H9 (cell line): ENCODE measurements around the gene PODXL2. TPM values are rescaled to one million over a fixed set of nuclear protein-coding genes. Genes with fewer than 3 reads are reported as not detected.

Experiments used
- DNase-seq: peaks from one replicate; pipeline ENCODE4 v3.0.0-alpha.2; 2017
- H2AFZ ChIP-seq: one replicate; pipeline ENCODE4 v1.6.1; 2013; ENCODE audit warnings: mild to moderate bottlenecking, low read length, control low read depth, moderate library complexity
- H2AK5ac ChIP-seq: 2 replicates; pipeline ENCODE4 v1.6.1; 2013; ENCODE audit warnings: low read length, control low read depth, mixed read lengths; ENCODE audit not compliant: insufficient read length
- H2BK120ac ChIP-seq: one replicate; pipeline ENCODE4 v1.6.1; 2013; ENCODE audit warnings: low read depth, mild to moderate bottlenecking, low read length, control low read depth, inconsistent platforms; ENCODE audit not compliant: poor library complexity, severe bottlenecking
- H2BK12ac ChIP-seq: 2 replicates; pipeline ENCODE4 v1.6.1; 2013; ENCODE audit warnings: low read length, control low read depth, mixed read lengths, low read depth; ENCODE audit not compliant: insufficient read length
- H2BK15ac ChIP-seq: 2 replicates; pipeline ENCODE4 v1.6.1; 2013; ENCODE audit warnings: low read depth, low read length, control low read depth
- H2BK20ac ChIP-seq: one replicate; pipeline ENCODE4 v1.6.1; 2013; ENCODE audit warnings: low read depth, mild to moderate bottlenecking, low read length, control low read depth, inconsistent platforms; ENCODE audit not compliant: poor library complexity, severe bottlenecking
- H2BK5ac ChIP-seq: 2 replicates; pipeline ENCODE4 v1.6.1; 2013; ENCODE audit warnings: low read length, control low read depth, mixed read lengths; ENCODE audit not compliant: insufficient read length
- H3K14ac ChIP-seq: 2 replicates; pipeline ENCODE4 v1.6.1; 2013; ENCODE audit warnings: low read length, control low read depth; ENCODE audit not compliant: insufficient read depth
- H3K18ac ChIP-seq: 2 replicates; pipeline ENCODE4 v1.6.1; 2013; ENCODE audit warnings: low read depth, mild to moderate bottlenecking, mixed read lengths, low read length, control low read depth; ENCODE audit not compliant: insufficient read length
- H3K23ac ChIP-seq: 2 replicates; pipeline ENCODE4 v1.6.1; 2013; ENCODE audit warnings: low read length, control low read depth, mixed read lengths, low read depth; ENCODE audit not compliant: insufficient read length
- H3K23me2 ChIP-seq: 2 replicates; pipeline ENCODE4 v1.6.1; 2013; ENCODE audit warnings: low read depth, mild to moderate bottlenecking, mixed read lengths, low read length, control low read depth; ENCODE audit not compliant: insufficient read length, poor library complexity, severe bottlenecking
- H3K27ac ChIP-seq: 2 replicates; pipeline ENCODE4 v1.5.1; 2013; ENCODE audit warnings: low read length, control low read depth, mixed read lengths, low read depth; ENCODE audit not compliant: insufficient read length
- H3K27me3 ChIP-seq: 2 replicates; pipeline ENCODE4 v1.6.1; 2013; ENCODE audit warnings: low read length, control low read depth, inconsistent platforms; ENCODE audit not compliant: insufficient read depth
- H3K4ac ChIP-seq: 2 replicates; pipeline ENCODE4 v1.6.1; 2013; ENCODE audit warnings: low read depth, mild to moderate bottlenecking, control low read depth, inconsistent platforms, low read length, moderate library complexity
- H3K4me1 ChIP-seq: 2 replicates; pipeline ENCODE4 v1.6.1; 2013; ENCODE audit warnings: low read length, control low read depth, inconsistent platforms; ENCODE audit not compliant: insufficient read depth
- H3K4me2 ChIP-seq: 2 replicates; pipeline ENCODE4 v1.6.1; 2013; ENCODE audit warnings: low read length, control low read depth, mixed read lengths; ENCODE audit not compliant: insufficient read length, insufficient read depth
- H3K56ac ChIP-seq: 2 replicates; pipeline ENCODE4 v1.6.1; 2013; ENCODE audit warnings: low read depth, mild to moderate bottlenecking, mixed read lengths, low read length, control low read depth; ENCODE audit not compliant: insufficient read length
- H3K79me1 ChIP-seq: 2 replicates; pipeline ENCODE4 v1.6.1; 2013; ENCODE audit warnings: low read depth, mild to moderate bottlenecking, moderate library complexity, low read length, control low read depth, inconsistent platforms; ENCODE audit not compliant: insufficient read depth, poor library complexity, severe bottlenecking
- H3K79me2 ChIP-seq: 2 replicates; pipeline ENCODE4 v1.6.1; 2013; ENCODE audit warnings: low read length, control low read depth, inconsistent platforms; ENCODE audit not compliant: insufficient read depth
- H3K9ac ChIP-seq: 2 replicates; pipeline ENCODE4 v1.6.1; 2013; ENCODE audit warnings: low read length, control low read depth, mixed read lengths; ENCODE audit not compliant: insufficient read length; ENCODE audit errors: extremely low read depth
- H3K9me3 ChIP-seq: one replicate; pipeline ENCODE4 v1.6.1; 2013; ENCODE audit warnings: low read depth, low read length, inconsistent platforms; ENCODE audit not compliant: control insufficient read depth
- H3T11ph ChIP-seq: one replicate; pipeline ENCODE4 v1.6.1; 2013; ENCODE audit warnings: mild to moderate bottlenecking, low read length, control low read depth, inconsistent platforms
- H4K20me1 ChIP-seq: one replicate; pipeline ENCODE4 v1.6.1; 2013; ENCODE audit not compliant: control insufficient read depth, insufficient read length, insufficient read depth
- H4K5ac ChIP-seq: 2 replicates; pipeline ENCODE4 v1.6.1; 2013; ENCODE audit warnings: low read depth, mild to moderate bottlenecking, mixed read lengths, low read length, control low read depth; ENCODE audit not compliant: insufficient read length
- H4K8ac ChIP-seq: replicated peaks from 2 replicates; pipeline ENCODE4 v1.6.1; 2013; ENCODE audit warnings: low read length, control low read depth, mixed read lengths, low read depth; ENCODE audit not compliant: insufficient read length
- H4K91ac ChIP-seq: 2 replicates; pipeline ENCODE4 v1.6.1; 2013; ENCODE audit warnings: low read depth, mild to moderate bottlenecking, moderate library complexity, mixed read lengths, low read length, control low read depth; ENCODE audit not compliant: insufficient read length
- H3K27ac Mint-ChIP-seq, 3 experiments: 2 replicates in 2 of 3; 3 replicates in 1 of 3; pipeline ENCODE4 v1.8.0; 2020 to 2021; ENCODE audit warnings: mixed read lengths in 3 of 3, mild to moderate bottlenecking in 1 of 3, moderate library complexity in 1 of 3
- H3K27me3 Mint-ChIP-seq: 2 replicates; pipeline ENCODE4 v1.8.0; 2021; ENCODE audit warnings: low read depth, mild to moderate bottlenecking, moderate library complexity, mixed read lengths
- H3K36me3 Mint-ChIP-seq, 3 experiments: 2 replicates in 2 of 3; 3 replicates in 1 of 3; pipeline ENCODE4 v1.8.0; 2020 to 2021; ENCODE audit warnings: low read depth in 3 of 3, mixed read lengths in 3 of 3; ENCODE audit not compliant: insufficient read depth in 1 of 3
- H3K4me1 Mint-ChIP-seq, 2 experiments: 2 replicates each; pipeline ENCODE4 v1.8.0; 2020; ENCODE audit warnings: mixed read lengths in 2 of 2
- H3K4me3 Mint-ChIP-seq, 2 experiments: 2 replicates in 1 of 2; 3 replicates in 1 of 2; pipeline ENCODE4 v1.8.0; 2020 to 2021; ENCODE audit warnings: mild to moderate bottlenecking in 2 of 2, mixed read lengths in 2 of 2, moderate library complexity in 1 of 2
- H3K9me3 Mint-ChIP-seq, 2 experiments: 2 replicates in 1 of 2; 3 replicates in 1 of 2; pipeline ENCODE4 v1.8.0; 2020; ENCODE audit warnings: mild to moderate bottlenecking in 2 of 2, mixed read lengths in 2 of 2, moderate library complexity in 1 of 2
- WGBS: extraction: QIAGEN DNeasy Blood & Tissue Kit; methylation state at CpG from one replicate; pipeline ENCODE4 v1.1.7; 2013; ENCODE audit warnings: missing lambda C conversion rate, low lambda C conversion rate, mixed read lengths; ENCODE audit not compliant: insufficient read length; ENCODE audit errors: extremely low coverage; 5-methylcytosine and 5-hydroxymethylcytosine counted together
- total RNA-seq: library from RNA; stranded (reverse); gene quantifications from 2 replicates; pipeline ENCODE4 v1.2.1, GENCODE V29; 2021
- TF ChIP-seq, protein P1 (sequence below): fragments of 200-600 bp; sonication (generic); conservative IDR thresholded peaks from 3 replicates; pipeline ENCODE4 v1.8.0; 2021; ENCODE audit warnings: antibody characterized with exemption, mild to moderate bottlenecking

PODXL2 gene
- total RNA-seq, 1 experiment from 2014 or later: 24.6 TPM

DNA sequence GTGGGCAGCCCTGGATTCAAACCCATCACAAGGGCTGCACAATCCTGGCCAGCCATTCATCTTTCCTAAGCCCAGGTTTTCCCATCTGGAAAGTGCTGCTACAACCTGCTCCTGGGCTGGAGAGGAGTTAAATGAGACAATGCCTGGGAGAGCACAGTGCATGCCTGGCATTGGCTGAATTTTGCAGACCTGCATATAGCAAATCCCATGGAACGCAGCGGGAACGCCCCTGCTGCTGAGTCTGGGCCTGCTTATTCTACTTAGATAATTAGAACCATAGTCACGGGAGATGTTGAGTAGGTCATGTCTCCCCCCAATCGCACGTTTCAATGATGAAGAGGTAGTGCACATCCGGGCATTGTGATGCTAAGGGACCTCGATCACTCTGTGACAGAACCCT is 90.4 kb downstream of the PODXL2 start:
- no peak overlapping the region for H3K14ac ChIP-seq
- no peak overlapping the region for H2AK5ac ChIP-seq
- H3K9me3 Mint-ChIP-seq: peaks cover 7 to 8% of the 10 kb centered on the region in 2 experiments
- H3K4me1 Mint-ChIP-seq: peaks cover 18 to 28% of the 10 kb centered on the region in 2 experiments
- no peak overlapping the region for H4K5ac ChIP-seq
- H3K36me3 Mint-ChIP-seq: peaks cover 0 to 7% (median 0%) of the 10 kb centered on the region in 3 experiments; a peak in 2 of 7 replicates
- no peak overlapping the region for H2BK120ac ChIP-seq
- no peak overlapping the region for H4K91ac ChIP-seq
- no peaks in the 10 kb centered on the region for H3K23me2 ChIP-seq
- H3K23ac ChIP-seq: no peak overlapping the region
- no peaks in the 10 kb centered on the region for H4K20me1 ChIP-seq
- H4K8ac ChIP-seq: no peak overlapping the region
- H3K27ac ChIP-seq: no peak overlapping the region
- peaks cover 23% of the 10 kb centered on the region for H3K27me3 Mint-ChIP-seq
- no peak for DNase-seq
- H3K79me1 ChIP-seq: no peaks in the 10 kb centered on the region
- no peak overlapping the region for H3K4me2 ChIP-seq
- WGBS: no CpG with 5 or more reads among the region's 8 CpGs
- no peak overlapping the region for H3K4me3 Mint-ChIP-seq
- no peak overlapping the region for H2BK15ac ChIP-seq
- H3K56ac ChIP-seq: no peak overlapping the region
- no peak overlapping the region for H2BK12ac ChIP-seq
- H3K79me2 ChIP-seq: no peaks in the 10 kb centered on the region
- no peaks in the 10 kb centered on the region; the same call in 1 of the 2 replicates for H3K27me3 ChIP-seq
- H2BK20ac ChIP-seq: no peak overlapping the region
- H3K4me1 ChIP-seq: 0 out of 2 replicates have a peak, but pooled peaks cover 3% of the 10 kb centered on the region
- H2AFZ ChIP-seq: no peak overlapping the region
- no peak overlapping the region for H2BK5ac ChIP-seq
- no peak overlapping the region for H3K4ac ChIP-seq
- no peak overlapping the region for H3T11ph ChIP-seq
- no peak overlapping the region for H3K9ac ChIP-seq
- H3K27ac Mint-ChIP-seq: no peak overlapping the region
- H3K9me3 ChIP-seq: no peaks in the 10 kb centered on the region
- no peak overlapping the region for H3K18ac ChIP-seq
- TF ChIP-seq, protein P1, sequence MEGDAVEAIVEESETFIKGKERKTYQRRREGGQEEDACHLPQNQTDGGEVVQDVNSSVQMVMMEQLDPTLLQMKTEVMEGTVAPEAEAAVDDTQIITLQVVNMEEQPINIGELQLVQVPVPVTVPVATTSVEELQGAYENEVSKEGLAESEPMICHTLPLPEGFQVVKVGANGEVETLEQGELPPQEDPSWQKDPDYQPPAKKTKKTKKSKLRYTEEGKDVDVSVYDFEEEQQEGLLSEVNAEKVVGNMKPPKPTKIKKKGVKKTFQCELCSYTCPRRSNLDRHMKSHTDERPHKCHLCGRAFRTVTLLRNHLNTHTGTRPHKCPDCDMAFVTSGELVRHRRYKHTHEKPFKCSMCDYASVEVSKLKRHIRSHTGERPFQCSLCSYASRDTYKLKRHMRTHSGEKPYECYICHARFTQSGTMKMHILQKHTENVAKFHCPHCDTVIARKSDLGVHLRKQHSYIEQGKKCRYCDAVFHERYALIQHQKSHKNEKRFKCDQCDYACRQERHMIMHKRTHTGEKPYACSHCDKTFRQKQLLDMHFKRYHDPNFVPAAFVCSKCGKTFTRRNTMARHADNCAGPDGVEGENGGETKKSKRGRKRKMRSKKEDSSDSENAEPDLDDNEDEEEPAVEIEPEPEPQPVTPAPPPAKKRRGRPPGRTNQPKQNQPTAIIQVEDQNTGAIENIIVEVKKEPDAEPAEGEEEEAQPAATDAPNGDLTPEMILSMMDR: no peak
